HG03571 (cell line): ENCODE results near the gene DUOXA2.
"Not testable (repeated sequence)": the region's sequence is repeated elsewhere in the genome, so short reads cannot be mapped to it uniquely, and the experiment has no call there.

Experiments used
- ATAC-seq: cut with Tn5 transposase; IDR thresholded peaks from one replicate; pipeline ENCODE4 v1.9.1; 2021; ENCODE audit not compliant: unreplicated experiment

Gene DUOXA2

DNA sequence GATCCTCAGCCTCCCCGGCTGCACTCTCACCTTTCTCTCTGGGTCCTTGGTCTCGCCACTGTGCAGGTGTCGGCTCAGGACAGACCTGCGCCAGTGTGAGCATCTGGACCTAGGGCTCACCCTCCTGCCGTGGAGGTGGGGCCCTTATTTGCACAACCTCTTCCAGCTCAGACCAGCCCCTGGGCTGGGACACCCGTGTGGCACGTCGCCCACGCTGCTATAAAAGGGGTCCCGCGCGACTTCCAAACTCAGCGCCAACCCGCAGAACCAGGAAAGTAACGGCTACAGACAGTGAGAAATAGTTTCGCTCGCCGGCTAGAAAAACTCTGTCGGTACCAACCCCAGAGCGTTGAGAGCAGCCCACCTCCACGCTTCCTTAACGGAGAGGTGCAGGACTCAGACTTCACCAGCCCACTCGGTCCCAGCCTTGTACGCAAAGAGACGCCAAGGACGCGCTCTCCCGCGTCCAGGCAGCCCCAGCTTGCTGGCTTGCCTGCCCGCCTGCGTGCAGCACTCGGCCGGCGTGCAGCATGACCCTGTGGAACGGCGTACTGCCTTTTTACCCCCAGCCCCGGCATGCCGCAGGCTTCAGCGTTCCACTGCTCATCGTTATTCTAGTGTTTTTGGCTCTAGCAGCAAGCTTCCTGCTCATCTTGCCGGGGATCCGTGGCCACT lies at the start of gene DUOXA2, which contains the start of gene DUOX2:
TSS of gene DUOXA2 (plus strand) at position 251 of the 675 bp plus-strand sequence. CDS start at position 531, 280 bp downstream.
TSS of gene DUOX2 (minus strand) at position 97 of the 675 bp plus-strand sequence. CDS start 761 bp downstream, outside the sequence.
- no peak for ATAC-seq

DNA sequence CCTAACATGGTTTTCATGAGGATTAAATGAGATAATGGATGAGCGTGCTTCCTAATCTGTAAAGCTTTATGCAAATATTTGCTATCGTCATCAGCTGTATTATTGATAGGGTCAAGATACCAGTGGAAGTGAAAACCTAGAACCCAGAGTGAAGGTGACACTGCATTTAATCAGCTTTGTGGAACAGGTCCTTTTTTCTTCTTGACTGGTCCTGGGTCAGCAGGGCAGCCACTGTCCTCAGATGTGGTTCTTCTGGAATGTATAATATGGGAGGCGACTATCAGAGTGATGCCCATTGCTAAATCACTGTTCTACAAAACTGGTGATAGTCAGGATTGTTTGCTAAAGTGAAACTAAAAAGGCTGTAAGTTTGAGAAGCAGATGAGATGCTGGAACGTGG lies 49.7 kb upstream of the DUOXA2 start:
- no peak for ATAC-seq

DNA sequence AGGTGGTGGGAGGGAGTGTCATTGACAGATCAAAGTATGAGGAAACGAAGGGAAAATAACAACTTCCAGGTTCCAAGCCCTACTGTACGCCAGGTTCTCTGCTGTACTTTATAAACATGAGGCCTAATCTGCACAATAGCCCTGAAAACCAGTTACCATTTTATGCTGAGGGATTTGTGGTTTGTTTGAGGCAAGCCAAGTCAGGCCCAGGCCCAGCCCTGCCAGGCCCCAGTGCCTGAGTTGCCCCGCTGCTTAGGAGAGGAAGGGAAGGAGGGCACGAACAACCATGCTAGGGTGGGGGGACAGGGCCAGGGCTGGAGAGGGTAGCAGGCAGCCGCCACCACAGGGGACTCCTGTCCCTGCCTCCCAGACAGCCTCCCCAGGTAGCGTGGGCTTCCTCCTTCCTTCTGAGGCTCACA lies 44.2 kb upstream of the DUOXA2 start:
- ATAC-seq, result not testable (repeated sequence)

DNA sequence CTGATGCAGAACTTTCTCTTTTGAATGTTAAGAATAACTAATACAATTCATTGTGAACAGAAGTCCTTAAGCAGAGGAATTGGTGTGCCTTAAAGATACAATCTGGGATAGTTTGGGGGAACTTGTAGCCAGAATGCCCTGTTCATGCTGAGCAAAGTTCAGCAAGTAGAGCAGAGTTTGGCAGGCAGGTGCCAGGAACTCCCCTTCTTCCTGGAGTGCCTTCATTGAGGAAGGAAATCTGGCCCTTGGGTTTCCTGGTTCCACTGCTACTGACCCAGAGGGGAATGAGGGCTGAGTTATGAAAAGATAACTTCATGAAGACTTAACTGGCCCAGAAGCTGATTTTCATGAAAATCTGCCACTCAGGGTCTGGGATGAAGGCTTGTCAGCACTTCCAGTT lies 40.5 kb upstream of the DUOXA2 start:
- not testable (repeated sequence) for ATAC-seq

DNA sequence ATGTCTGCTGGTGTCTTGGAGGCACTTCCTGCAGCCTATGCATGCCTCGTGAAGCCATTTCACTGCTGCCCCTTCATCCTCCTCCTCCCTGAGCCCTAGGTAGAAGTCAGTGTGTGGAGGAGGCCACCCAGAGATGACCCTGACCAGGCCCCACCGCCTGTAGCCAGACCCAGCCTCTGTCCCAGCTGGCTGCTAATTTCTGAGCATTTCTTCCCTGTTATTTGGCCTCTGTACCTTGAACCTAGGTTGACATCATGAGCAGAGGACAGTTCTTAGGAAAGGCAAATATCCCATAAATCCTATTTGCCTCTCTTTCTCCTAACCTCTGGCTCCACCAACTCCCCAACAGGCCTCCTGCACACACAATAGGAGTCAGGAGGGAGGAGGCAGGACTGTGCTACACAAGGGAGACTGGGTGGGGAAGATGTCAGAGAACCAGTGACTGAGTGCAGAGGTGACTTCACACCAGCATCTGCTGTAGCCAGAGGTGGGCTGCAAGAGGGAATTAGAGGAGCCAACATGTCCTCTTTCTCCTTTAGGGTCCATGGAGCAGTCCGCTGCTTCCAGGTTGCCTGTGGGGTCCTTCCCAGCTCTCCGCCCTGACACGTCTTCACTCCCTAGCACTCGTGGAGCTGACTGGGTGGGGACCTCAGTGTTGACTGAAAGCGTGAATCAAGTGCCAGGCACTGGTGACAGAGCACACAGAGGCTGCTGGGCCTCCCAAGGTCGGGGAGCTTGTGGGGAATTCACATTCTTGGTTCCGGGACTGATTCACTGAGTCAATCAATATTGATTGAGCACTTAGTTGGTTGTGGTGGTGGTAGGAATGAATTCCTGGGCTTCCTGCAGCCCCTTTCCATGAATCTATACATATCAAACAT lies 38.4 kb upstream of the DUOXA2 start:
- ATAC-seq, result not testable (repeated sequence)

DNA sequence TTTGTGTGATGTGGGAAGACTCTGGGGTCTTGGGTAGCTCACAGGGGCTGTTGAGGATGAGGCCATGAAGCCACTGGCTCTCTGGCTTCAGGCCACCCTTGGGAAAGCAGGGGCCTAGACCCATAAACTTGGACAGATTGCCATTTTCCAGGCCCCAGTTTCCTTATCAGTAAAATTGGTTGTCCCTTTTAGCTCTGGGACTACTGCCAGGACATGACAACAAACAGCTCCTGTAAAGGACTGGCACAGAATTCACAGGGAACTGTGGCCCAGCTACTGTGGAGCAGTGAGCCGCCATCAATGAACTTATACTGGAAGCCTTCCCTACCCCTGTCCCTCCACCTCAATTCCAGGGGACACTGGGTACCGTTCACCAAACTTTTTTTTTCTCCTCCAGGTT lies 36.7 kb upstream of the DUOXA2 start:
- not testable (repeated sequence) for ATAC-seq

DNA sequence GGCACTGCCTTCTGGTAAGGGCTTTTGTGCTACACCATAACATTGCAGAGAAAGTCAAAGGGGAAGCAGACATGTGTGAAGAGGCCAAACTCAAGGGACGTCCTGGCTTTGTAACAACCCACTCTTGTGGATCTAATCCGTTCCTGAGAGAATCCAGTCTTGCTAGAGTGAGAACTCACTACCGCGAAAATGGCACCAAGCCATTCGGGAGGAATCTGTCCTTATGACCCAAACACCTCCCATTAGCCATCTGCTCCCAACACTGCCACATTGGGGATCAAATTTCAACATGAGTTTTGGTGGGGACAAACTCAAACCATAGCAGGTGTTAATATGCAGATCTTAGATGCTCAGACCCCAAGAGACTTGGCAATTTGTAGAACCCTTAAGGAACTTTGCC lies 34.9 kb upstream of the DUOXA2 start:
- not testable (repeated sequence) for ATAC-seq

DNA sequence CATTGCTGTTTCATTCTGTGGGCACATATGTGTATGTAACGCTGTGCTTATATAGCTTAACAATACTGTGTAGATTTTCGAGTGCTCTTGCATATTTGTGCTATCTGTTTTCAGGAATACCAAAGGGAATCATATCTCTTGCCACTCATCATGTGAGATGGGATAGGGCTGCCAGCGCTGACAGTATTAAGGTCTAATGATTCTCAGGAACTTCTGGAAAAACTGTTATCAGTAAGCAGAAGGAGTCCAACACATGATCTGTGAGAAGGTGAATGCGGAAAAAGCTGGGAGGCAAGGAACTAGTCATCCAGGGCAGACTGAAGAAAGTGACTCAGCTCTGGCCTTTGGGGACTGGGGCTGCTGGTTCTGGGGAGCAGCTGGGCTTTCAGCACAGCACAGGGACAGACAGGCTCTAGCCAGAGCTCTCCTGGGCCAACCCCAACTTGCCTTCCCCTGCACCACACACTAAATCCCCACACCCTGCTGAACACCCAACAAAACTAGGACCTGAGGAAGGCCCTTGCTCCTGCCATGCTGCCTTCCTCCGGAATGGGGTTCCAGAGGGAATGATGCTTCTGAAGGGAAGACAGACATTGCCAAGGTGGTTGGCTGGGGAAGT lies 34.4 kb upstream of the DUOXA2 start:
- not testable (repeated sequence) for ATAC-seq

DNA sequence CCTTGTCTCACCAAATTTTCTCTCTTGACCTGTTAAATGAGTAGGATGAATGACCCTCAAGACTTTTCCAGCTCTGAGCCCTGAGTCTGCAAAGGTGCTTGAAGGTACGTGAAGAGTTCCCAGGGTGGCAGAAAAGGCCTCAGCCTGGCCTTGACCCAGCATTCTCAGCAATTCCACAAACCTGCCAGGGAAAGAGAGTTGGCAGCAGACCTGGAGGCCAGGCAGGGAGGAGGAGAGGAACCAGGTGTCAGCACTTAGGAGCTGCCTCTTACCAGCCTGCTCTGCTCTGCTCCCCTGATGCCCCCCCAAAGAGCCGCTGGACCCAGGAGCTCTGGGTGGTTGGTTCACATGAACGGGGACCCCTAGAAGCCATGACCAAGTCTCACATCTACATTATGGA lies 33.5 kb upstream of the DUOXA2 start:
- not testable (repeated sequence) for ATAC-seq

DNA sequence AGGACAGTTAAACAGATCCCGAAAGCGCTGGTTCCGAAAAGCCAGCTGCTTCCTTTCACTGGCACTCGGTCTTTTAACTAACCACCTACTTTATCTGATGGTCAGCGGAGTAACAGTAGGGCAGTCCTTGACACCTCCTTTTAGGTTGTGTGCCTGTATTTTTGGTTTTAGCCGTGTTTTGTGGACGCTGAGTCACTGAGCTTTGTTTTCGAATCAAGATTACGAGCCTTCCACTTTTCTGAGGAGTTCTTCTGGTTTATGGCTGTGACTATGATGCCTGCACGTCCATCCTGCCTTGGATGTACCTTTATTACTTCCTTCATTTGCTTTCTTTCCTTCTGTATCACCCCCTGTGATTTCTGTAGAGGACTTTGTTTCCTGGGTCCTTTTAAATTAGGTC lies 31.7 kb upstream of the DUOXA2 start:
- not testable (repeated sequence) for ATAC-seq

DNA sequence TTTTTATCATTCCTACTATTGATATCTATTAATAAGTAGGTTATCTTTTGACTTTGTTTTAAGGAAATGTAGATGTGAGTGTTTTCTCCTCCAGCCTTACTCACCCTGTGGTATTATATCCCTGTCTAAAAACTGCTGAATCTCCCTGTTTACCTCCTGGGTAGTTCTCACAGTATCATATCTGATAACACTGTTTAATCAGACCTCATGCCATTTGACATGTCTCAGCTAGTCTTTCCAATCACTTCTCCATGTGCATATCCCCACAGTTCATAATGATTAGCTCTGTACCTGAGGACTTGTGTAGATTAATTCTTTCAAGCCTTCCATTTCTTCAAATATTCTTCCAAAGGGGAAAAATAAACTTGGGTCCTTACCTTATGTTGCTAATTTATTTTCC lies 30.9 kb upstream of the DUOXA2 start:
- no peak for ATAC-seq

DNA sequence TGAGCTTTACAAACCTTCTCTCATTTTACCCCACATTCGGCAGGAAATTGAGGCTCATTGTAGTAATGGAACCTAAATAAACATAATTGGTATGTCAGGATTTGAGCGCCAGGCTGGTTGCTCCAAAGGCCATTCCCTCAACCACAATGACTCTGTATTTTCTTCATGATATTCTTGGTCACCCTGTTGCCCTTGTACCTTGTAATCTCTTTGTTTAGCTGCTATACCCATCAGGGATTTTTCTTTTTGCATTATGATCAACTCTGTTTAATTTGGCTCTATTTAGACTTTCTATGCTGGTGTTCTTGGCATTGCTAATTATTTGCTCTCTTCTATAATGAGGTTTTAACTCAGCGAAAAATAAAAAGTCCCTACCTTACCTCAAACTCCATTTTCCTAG lies 30.0 kb upstream of the DUOXA2 start:
- ATAC-seq, result no peak

DNA sequence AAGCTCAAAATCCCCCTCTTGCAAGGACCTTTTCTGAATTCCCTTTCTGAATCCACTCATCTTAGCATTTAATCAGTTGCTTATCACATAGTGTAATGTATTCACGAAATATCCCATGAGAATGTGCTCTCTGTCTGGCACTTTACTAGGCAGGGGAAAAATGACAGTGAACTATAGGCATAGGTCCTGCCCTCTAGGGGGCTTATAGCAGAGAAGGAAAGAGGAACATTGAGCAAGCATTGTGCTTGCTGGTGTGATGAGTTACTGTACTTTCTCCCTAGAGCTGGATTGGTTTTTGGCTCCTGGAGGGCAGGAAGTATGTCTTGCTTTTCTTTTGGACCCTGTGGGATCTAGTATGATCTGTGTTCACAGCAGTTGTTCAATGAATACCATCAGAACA lies 26.6 kb upstream of the DUOXA2 start:
- no peak for ATAC-seq

DNA sequence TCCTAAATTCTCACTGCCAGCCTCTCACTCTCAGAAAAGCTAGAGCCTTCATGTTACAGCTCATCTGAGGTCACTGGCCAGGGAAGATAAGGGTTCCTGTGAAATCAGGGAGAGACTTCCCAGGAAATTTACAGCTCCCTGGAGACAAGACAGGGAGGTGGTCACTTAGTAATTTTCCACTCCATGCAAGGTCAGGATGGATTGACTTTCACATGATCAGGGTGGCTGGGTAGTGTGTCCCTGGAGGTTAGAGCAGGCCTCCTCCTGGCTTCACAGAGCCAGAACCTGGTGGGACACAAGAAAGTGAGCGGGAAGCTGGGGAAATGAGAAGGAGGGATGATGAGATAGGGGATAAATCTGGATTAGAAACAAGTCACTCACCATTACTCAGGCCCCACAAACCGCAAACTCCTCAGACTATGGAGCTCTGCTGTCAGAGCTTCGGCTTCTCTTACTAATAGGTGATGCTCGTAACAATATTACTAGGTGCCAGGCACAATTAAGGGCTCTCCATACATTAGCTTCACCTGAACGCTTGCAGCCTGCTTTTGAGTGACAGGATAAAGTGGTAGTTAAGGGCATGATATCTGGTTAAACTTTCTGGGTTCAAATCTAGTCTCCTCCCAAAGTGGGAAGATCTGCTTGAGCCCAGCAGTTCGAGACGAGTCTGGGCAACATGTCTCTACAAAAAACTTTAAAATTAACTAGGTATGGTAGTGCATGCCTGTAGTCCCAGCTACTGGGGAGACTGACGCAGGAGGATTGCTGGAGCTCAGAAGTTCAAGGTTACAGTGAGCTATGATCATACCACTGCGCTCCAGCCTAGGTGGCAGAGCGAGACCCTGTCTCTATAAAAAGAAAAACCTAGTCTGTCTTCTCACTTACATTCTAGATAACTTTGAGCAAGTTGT lies 25.1 kb upstream of the DUOXA2 start:
- ATAC-seq, result no peak

DNA sequence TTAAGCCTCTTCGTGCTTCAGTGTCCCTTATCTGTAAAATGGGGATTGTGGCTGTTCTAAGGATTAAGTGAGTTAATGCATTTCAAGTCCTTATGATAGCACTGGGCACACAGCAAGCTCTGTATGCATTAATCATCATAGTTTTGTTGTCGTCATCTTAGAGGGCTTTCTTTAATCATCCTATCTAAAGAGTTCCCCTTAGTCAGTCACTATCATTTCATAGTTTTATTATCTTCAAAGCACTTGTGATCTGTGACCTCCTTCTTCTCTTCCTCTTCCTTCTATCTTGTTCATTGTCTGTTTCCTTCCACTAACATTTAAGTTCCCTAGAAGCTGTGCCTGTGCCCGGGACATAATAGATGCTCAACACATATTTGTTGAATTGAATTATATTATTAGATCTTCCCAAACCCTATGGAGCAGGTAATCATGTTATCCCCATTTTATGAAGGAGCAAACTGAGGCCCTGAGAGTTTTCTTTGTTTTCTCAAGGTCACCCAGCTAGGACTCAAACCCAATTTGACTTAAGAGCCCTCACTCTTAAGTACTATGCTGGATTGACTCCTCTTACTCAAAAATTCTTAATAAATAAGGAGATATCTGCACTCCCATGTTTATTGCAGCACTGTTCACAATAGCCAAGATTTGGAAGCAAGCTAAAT lies 24.3 kb upstream of the DUOXA2 start:
- ATAC-seq, result no peak

DNA sequence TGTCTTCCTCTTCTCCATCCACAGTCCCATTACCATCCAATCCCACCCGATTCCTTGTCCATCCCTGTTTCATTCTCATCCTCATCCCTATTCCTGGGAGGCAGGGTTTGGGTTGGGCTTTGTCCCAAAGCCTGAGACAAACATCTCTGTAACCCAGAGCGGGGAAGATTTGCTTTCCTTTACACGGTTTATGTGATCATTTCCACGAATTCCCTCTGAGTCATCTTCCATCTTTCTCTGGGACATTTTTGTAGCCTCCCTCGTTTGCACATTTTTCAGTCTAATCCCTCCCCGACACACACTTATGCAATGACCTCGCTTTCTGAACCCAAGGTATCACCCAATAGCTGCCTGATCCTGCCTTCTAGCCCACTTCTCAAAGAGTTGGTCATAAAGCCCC lies 23.0 kb upstream of the DUOXA2 start:
- ATAC-seq, result no peak

DNA sequence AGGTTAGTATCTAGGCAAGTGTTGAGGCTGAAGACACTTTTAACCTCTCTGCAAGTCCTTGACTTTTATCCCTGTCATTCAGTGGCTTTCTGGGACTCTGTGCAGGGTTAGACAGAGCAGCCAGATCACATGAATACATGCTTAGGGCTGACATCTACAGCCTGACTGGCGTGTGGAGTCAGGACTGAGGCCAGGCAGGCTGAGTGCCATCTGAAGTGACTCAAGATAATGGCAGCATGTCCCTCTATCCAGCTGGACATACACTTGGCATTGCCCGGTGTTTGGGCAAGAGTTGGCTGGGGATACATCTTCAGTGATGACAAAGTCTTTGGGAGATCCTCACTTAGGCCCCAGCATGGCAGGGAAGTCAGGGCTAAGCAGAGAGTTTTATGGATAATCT lies 22.6 kb upstream of the DUOXA2 start:
- no peak for ATAC-seq

DNA sequence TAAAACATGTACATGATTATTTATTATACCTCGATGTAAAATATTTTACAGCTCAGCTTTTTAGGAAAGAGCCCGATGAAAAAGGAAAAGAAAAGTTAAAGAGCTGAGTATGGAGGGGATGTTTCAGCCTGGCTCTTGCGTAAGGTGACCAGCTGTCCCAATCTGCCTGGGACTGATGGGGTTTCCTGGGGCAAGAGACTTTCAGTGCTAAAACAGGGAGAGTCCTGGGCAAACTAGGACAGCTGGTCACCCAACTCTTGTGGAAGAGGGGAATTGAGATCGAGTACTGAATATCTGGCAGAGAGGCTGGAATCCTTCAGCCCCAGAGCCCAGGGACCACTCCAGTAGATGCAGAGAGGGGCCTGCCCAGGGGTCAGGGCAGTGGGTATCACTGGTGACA lies 21.1 kb upstream of the DUOXA2 start:
- ATAC-seq, result no peak

DNA sequence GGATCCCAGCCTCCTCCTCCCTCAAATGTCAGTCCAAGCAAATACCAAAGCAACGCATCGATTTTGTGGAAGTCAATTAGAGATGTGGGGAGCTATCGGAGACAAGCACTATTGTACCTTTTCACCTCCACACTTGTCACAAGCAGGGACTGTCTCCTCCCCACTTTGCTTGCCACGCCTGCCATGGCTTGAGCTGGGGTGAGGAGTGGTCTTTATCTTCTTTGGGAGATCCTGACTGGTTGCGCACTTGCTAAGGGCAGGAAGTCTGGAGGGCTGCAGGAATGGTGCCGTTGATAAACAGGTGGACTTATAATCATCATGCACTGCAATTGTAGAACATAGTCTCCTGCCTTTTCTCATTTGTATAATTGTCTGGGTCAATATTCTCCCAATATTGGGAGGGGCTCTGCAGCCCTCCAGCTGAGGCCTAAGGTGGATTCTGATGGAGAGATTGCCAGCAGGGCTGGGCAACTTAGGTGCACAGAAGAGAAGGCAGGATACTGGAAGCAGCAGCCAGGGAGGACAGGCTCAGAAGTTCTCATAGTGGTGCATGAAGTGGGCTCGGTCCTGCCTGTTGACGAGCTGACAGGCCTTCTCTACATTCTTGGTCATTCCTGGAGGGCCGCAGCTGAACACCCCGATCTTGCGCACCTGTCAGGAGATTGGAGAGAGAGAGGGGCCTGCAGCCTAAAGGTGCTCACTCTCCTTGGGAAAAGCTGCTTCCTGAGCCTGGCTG lies 20.3 kb upstream of the DUOXA2 start:
- ATAC-seq, result no peak
